Measurements from ENCODE around the gene HEG1. TPM values are rescaled to one million over a fixed set of nuclear protein-coding genes. Genes with fewer than 3 reads are reported as not detected.
A peak's percentile ranks its signal among the peaks of the same experiment; 100 is the strongest.

HEG1 gene
- total RNA-seq, 4 donors from 2014 or later, result 13.9 to 30.8 (median 26.5) TPM

GRCh38 chr3:125048282-125048681, 7.5 kb downstream of the HEG1 start:
- Histone ChIP-seq H3K4me3 (no peak overlapping the region), H3K9me3 (no peaks in the 10 kb centered on the region), H3K27ac (no peak overlapping the region), H3K4me1 (peaks cover 80% of the 10 kb centered on the region), H3K36me3 (no peaks in the 10 kb centered on the region), H3K27me3 (no peaks in the 10 kb centered on the region)
- 62% methylated on average over 3 of the region's 3 CpGs for WGBS
- no peak for TF ChIP-seq POLR2AphosphoS5 (IDR thresholded peaks at IDR 0.05)
- TF ChIP-seq, protein P1, sequence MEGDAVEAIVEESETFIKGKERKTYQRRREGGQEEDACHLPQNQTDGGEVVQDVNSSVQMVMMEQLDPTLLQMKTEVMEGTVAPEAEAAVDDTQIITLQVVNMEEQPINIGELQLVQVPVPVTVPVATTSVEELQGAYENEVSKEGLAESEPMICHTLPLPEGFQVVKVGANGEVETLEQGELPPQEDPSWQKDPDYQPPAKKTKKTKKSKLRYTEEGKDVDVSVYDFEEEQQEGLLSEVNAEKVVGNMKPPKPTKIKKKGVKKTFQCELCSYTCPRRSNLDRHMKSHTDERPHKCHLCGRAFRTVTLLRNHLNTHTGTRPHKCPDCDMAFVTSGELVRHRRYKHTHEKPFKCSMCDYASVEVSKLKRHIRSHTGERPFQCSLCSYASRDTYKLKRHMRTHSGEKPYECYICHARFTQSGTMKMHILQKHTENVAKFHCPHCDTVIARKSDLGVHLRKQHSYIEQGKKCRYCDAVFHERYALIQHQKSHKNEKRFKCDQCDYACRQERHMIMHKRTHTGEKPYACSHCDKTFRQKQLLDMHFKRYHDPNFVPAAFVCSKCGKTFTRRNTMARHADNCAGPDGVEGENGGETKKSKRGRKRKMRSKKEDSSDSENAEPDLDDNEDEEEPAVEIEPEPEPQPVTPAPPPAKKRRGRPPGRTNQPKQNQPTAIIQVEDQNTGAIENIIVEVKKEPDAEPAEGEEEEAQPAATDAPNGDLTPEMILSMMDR (IDR thresholded peaks at IDR 0.05), result no peak
- TF ChIP-seq EP300 (IDR thresholded peaks at IDR 0.05), result no peak
- TF ChIP-seq POLR2A (IDR thresholded peaks at IDR 0.05), result no peak
- no peak for DNase-seq (ENCODE audit: low spot score in 2 of 2)

DNA sequence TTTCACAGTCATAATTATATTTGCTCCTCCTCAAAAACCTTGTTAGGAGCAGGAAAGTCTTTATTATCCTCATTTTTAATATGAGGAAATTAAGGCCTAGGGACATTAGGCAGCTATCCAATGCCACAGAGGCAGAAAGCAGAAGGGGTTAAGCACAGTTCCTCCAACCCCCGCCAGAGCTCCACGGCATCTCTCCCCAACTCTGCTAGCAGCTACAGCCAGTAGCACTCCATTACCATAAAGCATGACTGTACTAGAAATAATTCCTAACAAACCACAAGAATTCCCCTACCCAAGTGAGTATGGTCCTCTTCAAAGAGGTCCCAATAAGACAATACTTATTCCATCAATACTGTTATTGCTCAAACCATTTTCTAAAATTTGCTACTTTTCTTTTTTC, 9.8 kb downstream of the HEG1 start:
- TF ChIP-seq POLR2AphosphoS5 (IDR thresholded peaks at IDR 0.05) (no peak), POLR2A (IDR thresholded peaks at IDR 0.05) (no peak), EP300 (IDR thresholded peaks at IDR 0.05) (no peak)
- TF ChIP-seq, protein P1 (IDR thresholded peaks at IDR 0.05), result no peak
- Histone ChIP-seq H3K4me3 (no peak overlapping the region), H3K9me3 (no peaks in the 10 kb centered on the region), H3K36me3 (no peaks in the 10 kb centered on the region), H3K4me1 (peaks cover 69% of the 10 kb centered on the region), H3K27me3 (no peaks in the 10 kb centered on the region), H3K27ac (no peak overlapping the region)
- DNase-seq (ENCODE audit: low spot score in 2 of 2), result no peak
- 14% methylated on average over 2 of the region's 2 CpGs for WGBS

DNA sequence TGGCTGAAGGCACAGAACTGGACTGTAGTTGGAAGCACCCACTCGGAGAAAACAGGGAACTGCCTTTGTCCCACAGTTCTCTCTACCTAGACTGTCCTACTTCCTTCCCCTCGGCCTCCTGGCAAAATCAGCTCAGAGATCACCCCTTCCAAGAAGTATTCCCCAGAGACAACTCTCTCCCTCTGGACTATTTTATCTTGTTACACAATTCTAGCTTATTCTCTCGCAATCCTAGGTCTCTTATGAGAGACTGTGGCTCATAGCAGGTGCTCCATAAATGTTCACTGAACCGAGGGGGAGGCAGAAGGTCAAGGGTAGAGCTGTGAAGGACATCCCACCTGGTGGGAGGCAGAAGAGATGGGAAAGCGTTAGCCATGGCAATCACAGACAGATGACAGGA, 10.6 kb downstream of the HEG1 start:
- no peak overlapping the region for H3K4me3 ChIP-seq
- no peaks in the 10 kb centered on the region for H3K36me3 ChIP-seq
- H3K27me3 ChIP-seq, result no peaks in the 10 kb centered on the region
- H3K4me1 ChIP-seq, result peaks cover 65% of the 10 kb centered on the region
- H3K9me3 ChIP-seq, result no peaks in the 10 kb centered on the region
- no peak for DNase-seq (ENCODE audit: low spot score in 2 of 2)
- TF ChIP-seq POLR2AphosphoS5 (IDR thresholded peaks at IDR 0.05) (no peak), POLR2A (IDR thresholded peaks at IDR 0.05) (no peak), EP300 (IDR thresholded peaks at IDR 0.05) (no peak)
- TF ChIP-seq, protein P1 (IDR thresholded peaks at IDR 0.05), result no peak
- 76% methylated on average over 5 of the region's 5 CpGs for WGBS
- no peak overlapping the region for H3K27ac ChIP-seq

GRCh38 chr3:125043599-125044151, 12.1 kb downstream of the HEG1 start:
- H3K4me1 ChIP-seq, result peaks cover 68% of the 10 kb centered on the region
- H3K4me3 ChIP-seq, result no peak overlapping the region
- H3K27me3 ChIP-seq, result no peaks in the 10 kb centered on the region
- no peak for TF ChIP-seq POLR2A (IDR thresholded peaks at IDR 0.05)
- TF ChIP-seq, protein P1 (IDR thresholded peaks at IDR 0.05), result no peak
- TF ChIP-seq POLR2AphosphoS5 (IDR thresholded peaks at IDR 0.05), result no peak
- TF ChIP-seq EP300 (IDR thresholded peaks at IDR 0.05), result no peak
- H3K9me3 ChIP-seq, result no peaks in the 10 kb centered on the region
- DNase-seq (ENCODE audit: low spot score in 2 of 2), result peak in 1 of 2 donors; percentile 72
- no peaks in the 10 kb centered on the region for H3K36me3 ChIP-seq
- H3K27ac ChIP-seq, result peak overlapping the region; percentile 86
- WGBS, result 50% methylated on average over 20 of the region's 20 CpGs

DNA sequence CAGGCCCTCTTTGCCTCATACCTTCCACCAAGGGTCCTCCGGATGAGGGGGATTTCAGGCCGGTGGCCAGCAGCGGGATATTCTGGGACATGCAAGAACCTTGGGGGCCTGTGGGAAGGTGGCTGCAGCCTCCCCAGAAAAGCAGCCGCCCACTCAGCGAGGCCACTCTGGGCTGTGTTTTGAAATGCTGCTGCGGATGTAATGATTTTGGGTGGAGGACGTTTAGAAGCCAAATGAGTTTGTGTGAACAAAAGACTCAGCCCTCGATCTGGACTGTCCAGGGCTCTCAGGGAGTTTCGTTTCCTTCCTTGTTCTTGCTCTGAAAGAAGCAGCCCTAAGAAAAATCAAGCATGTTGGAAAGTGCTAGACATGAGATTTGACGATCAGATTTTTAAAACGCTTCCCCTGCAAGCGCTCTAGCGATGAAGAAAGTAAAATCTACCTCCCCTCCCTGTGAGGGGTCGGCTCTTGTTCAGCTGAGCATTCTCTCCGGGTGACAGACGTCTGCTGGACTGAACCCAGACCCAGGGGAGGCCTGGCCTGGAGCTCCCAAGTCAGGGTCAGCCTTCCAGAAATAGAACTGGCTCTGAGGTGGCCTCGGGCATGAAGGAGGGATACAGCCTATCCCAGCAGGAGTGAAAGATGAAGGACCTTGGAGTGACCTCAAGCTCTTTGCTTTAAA, 12.9 kb downstream of the HEG1 start:
- DNase-seq (ENCODE audit: low spot score in 2 of 2), result peak in 1 of 2 donors; percentile 73

More for the DNA sequence above, 12.9 kb downstream of the HEG1 start:
- 53% methylated on average over 17 of the region's 17 CpGs for WGBS
- no peaks in the 10 kb centered on the region for H3K27me3 ChIP-seq
- no peaks in the 10 kb centered on the region for H3K9me3 ChIP-seq
- peak overlapping the region; percentile 86 for H3K27ac ChIP-seq
- peaks cover 70% of the 10 kb centered on the region for H3K4me1 ChIP-seq
- no peak overlapping the region for H3K4me3 ChIP-seq
- H3K36me3 ChIP-seq, result no peaks in the 10 kb centered on the region
- TF ChIP-seq, protein P1 (IDR thresholded peaks at IDR 0.05), result no peak
- TF ChIP-seq POLR2AphosphoS5 (IDR thresholded peaks at IDR 0.05) (no peak), POLR2A (IDR thresholded peaks at IDR 0.05) (no peak), EP300 (IDR thresholded peaks at IDR 0.05) (no peak)
